ENCODE data around the gene PSPH.

- TF ChIP-seq CTCF (IDR thresholded peaks at IDR 0.05; ENCODE audit: insufficient read depth, low read length) (no peak), REST (IDR thresholded peaks at IDR 0.05; ENCODE audit: insufficient replicate concordance, low read depth) (no peak), POLR2AphosphoS5 (IDR thresholded peaks at IDR 0.05; ENCODE audit: low read depth) (no peak), SPI1 (IDR thresholded peaks at IDR 0.05; ENCODE audit: borderline replicate concordance, low read depth) (no peak)
These were observed 27.7 kb downstream of the PSPH start for GRCh38 chr7:56023500-56023899.
